ENCODE data around the gene ERMAP.

DNA sequence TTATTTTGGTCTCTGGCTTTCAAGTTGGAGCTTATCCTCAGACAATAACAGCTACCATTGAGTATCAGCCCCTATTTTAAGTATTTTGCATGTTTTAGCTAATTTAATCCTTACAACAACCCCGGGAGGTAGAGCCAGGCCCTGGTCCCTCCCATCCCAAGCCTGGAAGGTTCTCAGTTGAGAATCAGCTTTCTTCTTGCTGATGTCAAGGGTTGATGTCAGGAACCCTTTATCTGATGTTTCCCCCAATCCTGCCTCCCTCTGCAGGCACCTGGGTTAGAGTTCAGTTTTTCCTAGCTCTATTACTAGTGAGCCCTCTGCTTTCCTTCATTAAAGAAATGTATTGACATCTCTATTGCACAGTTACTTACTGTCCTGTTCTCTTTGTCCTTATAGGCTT lies 3.9 kb downstream of the ERMAP start:
- TF ChIP-seq, protein P1, sequence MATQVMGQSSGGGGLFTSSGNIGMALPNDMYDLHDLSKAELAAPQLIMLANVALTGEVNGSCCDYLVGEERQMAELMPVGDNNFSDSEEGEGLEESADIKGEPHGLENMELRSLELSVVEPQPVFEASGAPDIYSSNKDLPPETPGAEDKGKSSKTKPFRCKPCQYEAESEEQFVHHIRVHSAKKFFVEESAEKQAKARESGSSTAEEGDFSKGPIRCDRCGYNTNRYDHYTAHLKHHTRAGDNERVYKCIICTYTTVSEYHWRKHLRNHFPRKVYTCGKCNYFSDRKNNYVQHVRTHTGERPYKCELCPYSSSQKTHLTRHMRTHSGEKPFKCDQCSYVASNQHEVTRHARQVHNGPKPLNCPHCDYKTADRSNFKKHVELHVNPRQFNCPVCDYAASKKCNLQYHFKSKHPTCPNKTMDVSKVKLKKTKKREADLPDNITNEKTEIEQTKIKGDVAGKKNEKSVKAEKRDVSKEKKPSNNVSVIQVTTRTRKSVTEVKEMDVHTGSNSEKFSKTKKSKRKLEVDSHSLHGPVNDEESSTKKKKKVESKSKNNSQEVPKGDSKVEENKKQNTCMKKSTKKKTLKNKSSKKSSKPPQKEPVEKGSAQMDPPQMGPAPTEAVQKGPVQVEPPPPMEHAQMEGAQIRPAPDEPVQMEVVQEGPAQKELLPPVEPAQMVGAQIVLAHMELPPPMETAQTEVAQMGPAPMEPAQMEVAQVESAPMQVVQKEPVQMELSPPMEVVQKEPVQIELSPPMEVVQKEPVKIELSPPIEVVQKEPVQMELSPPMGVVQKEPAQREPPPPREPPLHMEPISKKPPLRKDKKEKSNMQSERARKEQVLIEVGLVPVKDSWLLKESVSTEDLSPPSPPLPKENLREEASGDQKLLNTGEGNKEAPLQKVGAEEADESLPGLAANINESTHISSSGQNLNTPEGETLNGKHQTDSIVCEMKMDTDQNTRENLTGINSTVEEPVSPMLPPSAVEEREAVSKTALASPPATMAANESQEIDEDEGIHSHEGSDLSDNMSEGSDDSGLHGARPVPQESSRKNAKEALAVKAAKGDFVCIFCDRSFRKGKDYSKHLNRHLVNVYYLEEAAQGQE (IDR thresholded peaks at IDR 0.05; ENCODE audit: insufficient read depth in 1 of 2, low read depth in 2 of 2, low read length in 2 of 2) = no peak
- TF ChIP-seq SIN3A (IDR thresholded peaks at IDR 0.05; ENCODE audit: borderline replicate concordance, insufficient read depth, low read length) (no peak), POLR2AphosphoS5 (IDR thresholded peaks at IDR 0.05; ENCODE audit: low read depth, low read length) (no peak), TAF1 (IDR thresholded peaks at IDR 0.05; ENCODE audit: borderline replicate concordance, insufficient read depth, low read length) (no peak)

Measured in PFSK-1 (cell line).